Stimulated activated CD8-positive, alpha-beta memory T cell treated with anti-CD3 and anti-CD28 coated beads, Interleukin-7, amount 100 ng/mL, for 48 hours (primary cell): ENCODE results near the gene GRIK5.
"Not testable (repeated sequence)": the region's sequence is repeated elsewhere in the genome, so short reads cannot be mapped to it uniquely, and the experiment has no call there.

Source experiments
- DNase-seq, 2 donors: peaks; one replicate each; pipeline ENCODE4 v3.0.0-alpha.2; 2020; ENCODE audit warnings: low read depth in 1 of 2; ENCODE audit errors: extremely low read depth in 1 of 2

GRIK5 gene

DNA sequence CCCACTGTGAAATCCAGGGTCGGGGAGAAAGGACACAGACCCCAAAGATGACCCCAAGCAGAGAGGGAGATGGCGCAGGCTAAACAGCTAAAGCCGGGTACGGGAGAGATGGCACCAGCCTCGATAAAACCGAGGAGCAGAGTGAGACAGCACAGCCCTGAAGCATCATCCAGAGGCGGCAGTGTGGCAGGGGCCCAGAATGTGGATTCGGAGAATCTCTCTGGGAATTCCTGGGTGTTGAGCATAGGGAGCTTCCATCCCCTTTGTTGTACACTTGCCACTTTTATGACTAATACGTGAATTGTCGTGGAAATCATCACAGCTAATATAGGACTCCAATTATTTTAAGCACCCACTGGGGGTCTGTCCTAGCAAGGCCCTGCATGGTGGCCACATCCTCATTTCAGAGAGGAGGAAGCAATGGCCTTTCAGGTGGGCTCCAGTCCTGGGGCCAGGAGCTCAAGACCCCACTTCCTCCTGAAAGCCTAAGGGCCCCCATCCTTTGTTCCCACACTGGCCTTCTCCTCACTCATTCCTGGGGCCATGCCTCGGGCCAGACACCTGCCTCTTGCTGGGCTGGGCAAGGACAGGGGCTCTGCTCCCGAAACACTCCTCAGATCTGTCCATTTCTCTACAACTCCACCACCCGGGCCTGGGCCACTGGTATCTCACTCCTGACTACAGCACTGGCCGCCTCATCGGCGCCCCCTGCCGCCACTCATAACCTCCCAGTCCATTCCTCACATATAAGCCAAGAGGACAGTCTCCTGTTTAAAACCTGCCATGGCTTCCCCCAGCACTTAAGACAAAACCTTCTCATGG is 46.7 kb downstream of the GRIK5 start:
- DNase-seq, result peak in 1 of 2 donors; percentile 15

DNA sequence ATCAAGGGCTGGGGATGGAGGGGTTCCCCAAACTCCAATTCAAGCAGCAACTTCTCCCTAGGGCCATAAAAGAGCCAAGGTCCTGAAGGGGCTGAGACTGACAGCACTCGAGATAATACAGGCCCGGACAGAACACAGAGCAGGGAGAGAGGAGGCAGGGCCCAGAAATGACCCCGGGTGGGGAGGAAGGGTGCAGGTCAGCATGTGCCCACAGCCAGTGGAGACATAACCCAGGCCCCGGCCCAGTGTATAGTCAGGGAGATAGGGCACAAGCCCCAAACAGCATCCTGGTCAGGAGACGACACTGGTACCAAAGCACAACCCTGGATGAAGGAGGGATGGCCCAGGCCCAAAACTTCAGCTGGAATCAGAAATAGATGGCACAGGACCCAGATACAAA is 47.4 kb downstream of the GRIK5 start:
- DNase-seq, result no peak

DNA sequence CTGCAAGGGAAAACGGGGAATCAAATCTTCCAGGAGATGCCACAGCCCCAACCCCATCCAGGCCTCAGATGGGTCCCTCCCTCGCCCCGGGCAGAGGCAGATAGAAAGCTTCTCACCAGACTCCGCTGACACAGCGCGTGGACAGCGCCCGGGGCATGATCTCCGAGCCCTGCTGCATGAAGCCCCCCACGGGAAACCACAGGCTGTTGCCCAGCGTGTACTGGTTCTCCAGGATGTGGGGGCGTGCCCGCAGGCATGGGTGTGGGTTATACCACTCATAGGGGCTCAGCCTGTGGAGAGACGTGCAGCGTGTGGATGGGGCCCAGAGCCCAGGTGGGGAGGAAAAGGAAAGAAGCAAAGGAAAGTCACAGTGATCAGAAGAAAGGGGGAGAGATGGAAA is 48.8 kb downstream of the GRIK5 start:
- DNase-seq, result no peak

DNA sequence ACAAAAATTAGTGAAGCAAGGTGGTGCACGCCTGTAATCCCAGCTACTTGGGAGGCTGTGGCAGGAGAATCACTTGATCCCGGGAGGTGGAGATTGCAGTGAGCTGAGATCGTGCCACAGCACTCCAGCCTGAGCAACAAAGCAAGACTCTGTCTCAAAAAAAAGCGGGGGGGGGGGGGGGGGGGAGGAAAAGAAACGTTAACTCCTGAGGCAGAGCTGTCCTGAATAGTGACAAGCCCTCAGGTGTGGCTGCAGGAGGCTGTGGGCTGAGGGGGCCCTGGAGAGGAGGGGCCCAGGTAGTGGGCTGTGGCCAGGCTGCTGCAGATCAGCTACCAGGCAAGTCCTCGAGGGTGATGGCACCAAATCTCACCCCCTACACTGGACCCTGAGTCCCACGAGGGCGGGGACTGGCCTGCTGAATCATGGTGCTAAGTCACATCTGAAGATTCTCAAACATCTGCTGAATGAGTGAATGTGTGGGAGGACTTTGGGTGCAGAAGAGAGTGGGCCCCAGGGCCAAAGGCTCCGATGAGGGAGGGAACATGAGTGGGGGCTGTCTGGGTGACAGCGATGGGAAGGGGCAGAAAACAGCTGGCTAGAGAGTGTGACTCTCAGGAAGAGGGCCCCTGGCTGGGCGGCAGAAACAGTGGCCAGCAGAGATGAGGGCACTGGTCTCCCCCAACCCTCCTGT is 51.4 kb downstream of the GRIK5 start:
- no peak for DNase-seq

DNA sequence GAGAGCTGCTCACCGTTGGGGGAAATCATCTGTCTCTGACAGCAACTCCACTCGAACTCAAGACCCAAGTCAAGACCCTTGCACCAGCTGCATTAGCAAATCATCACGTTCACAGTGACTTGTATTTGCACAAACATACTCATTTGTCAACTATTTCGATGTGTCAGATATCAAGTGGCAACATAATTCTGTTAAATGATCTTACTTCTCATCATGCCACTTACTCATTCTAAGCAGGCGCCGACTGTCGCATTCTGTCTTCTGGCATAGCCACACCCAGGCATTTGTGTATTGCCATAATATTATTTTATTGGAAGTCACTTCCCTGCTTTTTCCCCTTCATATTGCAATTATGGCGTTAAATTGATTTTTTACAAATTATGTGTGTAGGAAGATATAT is 53.0 kb downstream of the GRIK5 start:
- DNase-seq, result no peak

DNA sequence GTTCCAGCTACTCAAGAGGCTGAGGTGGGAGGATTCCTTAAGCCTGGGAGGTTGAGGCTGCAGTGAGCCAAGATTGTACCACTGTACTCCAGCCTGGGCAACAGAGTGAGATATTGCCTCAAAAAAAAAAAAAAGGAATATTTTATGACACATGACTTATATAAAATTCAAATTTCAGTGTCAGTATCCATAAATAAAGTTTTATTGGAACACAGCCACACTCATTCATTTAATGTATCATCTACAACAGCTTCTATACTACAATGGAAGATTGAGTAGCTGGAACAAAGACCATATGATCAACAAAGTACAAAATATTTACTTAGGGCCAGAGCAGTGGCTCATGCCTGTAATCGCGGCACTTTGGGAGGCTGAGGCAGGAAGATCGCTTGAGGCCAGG is 57.3 kb downstream of the GRIK5 start:
- not testable (repeated sequence) for DNase-seq

DNA sequence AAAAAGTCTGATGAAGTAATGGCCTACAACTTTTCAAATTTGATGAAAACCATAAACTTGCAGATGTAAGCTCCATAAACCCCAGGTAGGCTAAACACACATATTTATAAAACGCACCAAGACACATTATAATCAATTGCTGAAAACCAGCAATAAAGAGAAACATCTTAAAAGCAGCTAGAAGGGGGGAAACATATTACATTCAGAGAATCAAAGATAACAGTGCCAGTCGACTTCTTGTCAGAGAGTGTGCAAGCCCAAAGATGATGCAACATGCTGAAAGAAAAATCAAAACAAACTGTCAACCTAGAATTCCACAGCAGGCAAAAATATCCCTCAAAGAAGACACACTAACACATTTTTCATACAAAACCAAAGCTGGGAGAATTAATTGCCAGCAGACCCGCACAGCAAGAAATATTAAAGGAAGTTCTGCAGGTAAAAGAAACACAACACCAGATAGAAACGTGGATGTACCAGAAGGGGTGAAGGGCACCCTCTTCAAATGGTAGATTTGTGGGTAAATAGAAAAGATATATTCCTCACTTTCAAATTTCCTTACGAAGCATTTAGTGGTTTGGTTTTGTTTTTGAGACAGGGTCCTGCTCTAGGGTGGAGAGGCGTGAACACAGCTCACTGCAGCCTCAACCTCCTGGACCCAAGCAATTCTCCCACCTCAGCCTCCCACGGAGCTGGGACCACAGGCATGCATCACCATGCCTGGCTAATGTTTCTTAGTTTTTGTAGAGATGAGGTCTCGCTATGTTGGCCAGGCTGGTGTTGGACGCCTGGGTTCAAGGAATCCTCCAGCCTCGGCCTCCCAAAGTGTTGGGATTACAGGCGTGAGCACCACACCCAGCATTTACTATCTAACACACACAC is 59.5 kb downstream of the GRIK5 start:
- DNase-seq, result no peak

DNA sequence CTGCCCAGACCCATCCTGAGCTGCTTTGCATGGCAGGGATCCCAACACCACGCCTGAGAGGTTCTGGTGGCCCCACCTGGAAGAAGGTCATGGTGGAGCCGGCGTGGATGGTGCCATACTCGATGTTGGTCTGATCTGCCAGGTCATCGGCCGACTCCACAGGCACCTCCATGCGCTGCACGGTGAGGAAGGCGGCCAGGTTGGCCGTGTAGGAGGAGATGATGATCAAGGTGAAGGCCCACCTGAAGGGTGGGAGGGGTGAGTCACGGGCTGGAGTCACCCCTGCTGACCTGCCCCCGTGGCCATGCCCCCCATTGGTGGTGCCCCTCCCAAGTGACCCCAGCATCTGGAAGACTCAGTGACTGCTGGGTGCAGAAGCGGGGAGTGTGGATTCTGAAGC is 63.4 kb downstream of the GRIK5 start:
- DNase-seq, result no peak

DNA sequence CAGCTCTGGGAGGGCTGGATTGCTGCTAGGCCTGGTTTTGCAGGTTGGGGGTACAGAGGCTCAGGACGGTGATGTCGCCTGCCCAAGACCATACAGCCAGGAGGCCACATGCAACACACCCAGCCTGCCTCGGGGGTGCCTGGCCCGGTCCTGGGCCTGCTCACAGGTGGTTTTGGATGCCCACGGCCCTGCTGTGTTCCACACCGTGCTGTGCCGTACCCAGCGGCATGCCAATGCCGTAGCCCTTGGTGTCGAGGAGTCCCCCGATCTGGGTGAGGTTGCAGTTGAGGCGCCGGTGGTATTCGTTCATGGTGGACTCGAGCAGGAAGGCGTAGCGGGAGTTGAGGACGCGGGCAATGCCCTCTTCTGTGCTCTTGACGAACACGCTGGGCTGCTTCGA is 64.5 kb downstream of the GRIK5 start:
- DNase-seq, result no peak

DNA sequence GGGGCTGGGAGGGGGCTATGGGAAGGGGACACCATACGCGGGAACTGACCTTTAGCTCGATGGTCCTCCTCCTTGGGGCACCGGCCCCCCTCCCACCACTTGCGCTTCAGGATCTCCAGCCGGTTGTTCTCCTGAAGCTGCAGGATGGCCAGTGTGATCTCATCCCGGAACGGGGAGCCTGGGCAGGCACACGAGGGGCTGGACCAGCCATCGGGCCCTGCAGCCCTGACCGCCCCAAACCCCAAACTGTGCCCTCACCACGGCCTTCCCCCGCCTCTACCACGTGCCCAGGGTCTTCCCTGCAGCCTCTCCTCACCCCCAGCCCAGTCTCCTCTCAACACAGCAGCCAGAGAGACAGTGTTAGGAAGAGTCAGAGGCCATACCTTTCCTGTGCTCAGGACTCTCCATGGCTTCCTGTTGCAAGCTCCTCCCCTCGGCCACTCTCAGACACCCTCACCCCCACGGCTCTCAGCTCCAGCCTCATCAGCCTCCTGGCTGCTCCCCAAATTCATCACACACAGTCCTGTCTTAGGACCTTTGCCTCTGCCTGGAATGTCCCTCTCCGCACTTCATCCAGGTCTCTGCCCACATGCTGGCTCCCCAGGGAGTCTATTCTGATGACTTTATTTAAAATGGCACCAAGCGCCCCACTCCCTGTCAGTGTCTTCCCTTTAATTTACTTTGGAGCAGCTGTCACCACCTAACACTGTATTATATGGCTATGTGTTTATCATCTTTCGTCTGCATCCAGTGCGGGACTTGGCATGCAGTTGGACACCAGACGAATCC is 66.3 kb downstream of the GRIK5 start:
- DNase-seq, result no peak

DNA sequence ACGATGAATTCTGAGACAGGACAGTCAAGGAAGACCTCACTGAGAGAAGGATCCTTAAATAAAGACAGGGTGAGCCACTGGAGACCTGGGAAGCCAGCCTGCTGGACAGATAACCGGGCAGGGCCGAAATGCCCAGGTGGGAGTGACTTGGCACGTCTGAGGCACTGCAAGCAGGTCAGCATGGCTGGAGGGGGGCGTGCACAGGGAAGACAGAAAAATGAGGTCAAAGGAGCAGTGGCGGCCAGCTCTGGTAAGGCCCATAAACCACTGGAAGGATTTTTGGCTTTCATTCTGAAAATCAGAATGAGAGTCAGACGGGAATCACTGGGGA is 70.2 kb downstream of the GRIK5 start:
- DNase-seq, result no peak

DNA sequence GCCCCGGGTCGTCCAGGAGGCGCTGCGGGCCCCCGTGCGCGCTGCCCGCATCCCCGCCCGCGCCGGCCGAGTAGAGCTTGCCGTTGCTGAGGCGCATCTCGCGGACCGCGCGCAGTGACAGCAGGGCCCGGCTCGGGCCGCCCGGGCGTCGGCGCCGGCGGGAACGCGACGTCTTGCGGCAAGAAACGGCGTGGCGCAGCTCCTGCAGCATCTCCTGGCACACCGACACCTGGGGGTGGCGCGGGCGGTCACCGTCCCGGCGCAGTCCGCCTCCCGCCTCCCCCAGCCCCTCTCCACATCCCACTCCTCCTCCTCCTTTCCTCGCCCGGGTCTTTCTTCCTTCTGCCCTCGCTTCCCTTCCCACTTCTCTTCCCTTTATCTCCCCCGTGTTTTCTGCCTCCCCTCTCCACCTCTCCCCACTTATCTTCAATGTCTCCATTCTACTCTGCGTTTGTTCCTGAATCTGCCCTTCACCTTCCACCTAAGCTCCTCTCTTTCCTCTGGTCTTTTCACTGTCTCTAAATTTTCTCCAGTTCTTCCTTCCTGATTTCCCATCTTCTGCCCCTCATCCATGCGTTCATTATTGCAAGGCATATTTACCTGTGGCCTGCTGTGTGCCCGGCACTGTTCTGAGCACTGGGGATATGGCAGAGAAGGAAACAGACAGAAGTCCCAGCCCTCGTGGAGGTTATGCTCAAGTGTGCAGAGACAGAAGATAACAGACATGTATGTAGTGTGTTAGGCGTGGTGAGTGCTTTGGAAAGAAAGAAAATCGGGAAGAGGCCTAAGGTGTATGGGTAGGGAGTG is 70.7 kb downstream of the GRIK5 start:
- DNase-seq, result no peak

DNA sequence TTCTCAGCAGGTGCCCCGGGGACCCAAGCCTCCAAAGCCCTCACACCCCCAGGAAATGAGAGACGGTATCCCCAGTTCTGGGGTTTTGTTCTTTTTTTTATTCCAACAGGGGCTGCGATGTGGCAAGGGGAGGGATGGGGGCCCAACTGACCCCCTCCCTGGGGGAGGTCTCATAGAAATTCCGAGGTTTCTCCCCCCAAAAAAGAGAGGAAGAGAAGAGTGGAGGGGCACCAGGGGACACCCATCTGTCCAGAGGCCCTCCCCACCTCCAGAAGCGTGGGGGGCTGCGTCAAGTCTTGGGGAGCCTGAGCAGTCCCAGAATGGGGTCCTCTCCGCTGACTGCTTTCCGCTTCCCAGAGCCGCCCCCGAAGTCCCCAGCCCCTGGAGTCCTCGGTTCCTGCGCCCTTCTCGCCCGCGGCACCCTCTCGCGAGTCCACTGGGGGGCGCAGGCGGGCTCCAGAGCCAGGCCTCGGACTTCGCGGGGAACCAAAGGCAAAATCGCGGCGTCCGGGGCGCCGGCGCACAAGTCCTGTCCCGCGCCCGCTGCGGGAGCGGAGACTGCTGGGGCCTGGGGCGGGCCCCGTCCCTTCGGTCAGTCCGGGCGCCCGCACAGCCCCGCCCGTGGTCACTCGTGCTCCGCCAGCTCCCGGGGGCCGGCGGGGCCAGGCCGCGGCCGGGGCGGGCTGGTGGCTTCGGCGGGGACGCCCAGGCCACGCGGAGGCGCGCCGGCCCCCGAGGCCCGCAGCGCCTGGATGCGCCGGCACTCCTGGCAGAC is 71.6 kb downstream of the GRIK5 start:
- no peak for DNase-seq

DNA sequence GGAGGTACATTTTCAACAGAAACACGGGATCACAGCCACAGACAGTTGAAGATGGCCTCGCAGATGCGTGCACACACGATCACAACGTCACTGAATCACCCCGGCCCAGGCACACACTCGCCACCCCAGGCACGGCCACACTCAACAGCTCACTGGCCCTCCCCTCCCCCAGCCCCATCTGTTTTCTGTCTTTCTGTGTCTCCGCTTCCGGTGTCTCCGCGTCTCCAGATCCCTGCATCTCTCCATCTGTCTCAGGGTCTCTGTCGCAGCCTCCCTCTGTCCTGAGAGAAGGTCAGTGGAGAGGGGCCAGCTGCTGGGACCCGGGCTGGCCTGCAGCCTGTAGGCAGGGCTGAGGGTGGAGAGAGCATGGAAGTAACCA is 72.2 kb downstream of the GRIK5 start:
- DNase-seq, result no peak

DNA sequence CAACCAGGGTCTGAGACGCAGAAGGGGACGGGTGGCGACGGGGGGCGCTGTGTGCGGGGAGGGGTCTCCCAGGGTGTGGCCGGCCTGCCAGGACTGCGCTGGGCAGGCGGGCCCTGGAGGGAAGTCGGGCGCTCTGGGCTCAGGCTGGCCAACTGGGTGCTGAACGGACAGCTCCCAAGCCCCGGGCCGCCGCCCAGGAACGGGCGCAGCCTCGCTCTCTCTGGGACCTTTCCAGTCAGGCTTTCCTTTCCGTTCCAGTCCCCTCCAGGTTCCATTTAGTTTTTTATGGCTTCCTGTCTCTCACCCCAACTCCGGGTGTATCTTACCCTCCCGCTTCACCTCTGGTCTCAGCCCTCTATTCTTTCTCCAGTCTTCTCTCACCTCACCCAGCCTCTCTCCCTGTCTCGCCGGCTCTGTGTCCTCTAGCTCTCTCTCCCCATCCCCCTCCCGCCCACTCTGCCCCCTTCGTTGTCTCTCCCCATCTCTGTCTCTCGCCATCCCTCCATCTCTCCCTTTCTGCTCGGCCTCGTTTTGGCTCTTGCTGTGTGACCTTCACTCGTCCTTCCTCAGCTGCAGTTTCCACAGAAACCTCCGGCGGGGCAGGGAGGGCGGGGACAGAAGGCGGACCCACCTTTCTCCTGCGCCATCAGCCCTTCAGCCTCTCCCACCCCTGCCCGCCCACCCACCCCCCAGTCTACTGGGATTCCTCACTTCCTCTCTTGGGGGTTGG is 72.7 kb downstream of the GRIK5 start:
- DNase-seq, result no peak

DNA sequence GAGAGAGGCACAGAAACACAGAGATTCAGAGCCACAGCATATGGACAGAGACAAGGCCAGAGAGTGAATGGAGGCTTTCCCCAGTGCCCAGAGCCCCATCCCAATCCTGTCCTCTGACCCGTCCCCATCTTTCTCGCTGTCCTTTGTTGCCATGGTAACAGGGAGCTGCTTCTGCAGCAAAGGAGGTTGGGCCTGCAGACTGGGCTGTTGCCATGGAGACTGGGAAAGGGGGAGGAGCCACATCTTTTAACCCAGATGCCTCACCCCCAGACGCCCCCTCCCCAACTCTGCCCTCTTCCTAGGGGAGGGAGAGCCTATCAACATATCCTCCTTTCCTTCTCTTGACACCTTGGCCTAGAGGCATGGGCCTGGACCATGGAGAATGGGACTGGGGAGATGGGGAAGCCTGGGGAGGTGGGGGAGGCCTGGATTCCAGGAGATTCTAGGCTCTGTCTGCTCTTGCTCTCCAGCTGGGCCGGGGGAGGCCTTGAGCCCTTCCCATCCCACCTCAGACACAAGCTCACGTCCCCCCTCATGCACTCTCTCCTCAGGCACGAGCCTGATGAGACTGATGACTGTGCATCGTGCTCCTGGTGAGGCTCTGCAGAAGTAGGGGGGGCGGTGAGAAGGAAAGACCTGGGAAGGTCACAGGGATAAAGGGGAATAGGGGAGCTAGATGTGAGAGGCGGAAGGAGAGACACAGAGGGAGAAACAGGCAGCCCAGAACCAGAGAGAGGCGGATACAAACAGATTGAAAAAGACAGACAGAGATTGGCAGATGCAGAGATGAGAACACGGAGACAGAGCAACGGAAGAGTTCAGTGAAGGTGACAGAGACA is 73.8 kb downstream of the GRIK5 start:
- DNase-seq, result no peak

DNA sequence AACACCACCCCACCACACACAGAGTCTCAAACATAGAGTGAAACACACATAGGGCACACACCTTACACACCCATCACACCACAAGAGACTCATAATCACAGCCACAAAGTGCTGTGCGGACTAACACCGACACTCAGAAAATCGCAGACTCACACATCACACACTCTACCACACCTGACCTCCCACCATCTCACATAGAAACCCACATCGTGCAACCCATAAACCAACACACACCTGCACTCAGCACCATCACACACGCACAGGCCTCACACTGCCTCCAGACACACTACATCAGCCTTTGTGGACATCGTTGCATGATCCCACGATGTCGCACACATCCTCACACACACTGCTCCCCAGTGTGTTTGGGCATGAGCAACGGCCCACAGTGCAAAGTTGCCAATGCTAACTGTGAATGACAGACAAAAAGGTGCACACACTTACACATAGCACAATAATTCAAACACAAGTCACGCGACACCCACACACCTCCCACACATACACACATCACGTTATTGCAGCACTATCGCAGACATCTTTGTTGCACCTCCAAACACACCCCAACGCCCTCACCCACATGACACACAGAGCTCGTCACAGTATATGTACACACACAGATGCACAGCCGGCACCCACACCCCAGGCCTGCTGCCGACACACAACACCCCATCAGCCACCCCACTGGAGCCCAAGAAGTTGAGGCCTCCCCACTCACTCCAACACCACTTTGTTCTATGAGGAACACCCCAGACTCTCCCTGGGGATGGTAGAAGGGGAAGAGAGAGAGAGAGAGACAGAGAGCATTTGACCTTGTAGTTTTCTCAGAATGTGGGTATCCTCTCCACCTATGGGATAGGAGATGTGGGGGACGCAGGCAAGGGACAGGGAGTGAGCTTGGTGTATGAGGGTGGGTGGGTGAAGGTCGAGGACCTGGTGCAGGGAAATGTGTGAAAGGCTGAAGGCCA is 74.7 kb downstream of the GRIK5 start:
- no peak for DNase-seq
